Type B pancreatic cell (in vitro differentiated cells): ENCODE measurements around the gene IDH2. TPM values are rescaled to one million over a fixed set of nuclear protein-coding genes. Genes with fewer than 3 reads are reported as not detected.

Experiments
- DNase-seq: peaks from one replicate; pipeline ENCODE4 v3.0.0; 2021; ENCODE audit warnings: mixed read lengths; ENCODE audit not compliant: unreplicated experiment; ENCODE audit errors: extremely low spot score
- H3K27ac Mint-ChIP-seq: 2 replicates; pipeline ENCODE4 v1.8.0; 2021; ENCODE audit warnings: mild to moderate bottlenecking, mixed read lengths
- H3K27me3 Mint-ChIP-seq: 2 replicates; pipeline ENCODE4 v1.8.0; 2021; ENCODE audit warnings: mixed read lengths
- H3K36me3 Mint-ChIP-seq: 2 replicates; pipeline ENCODE4 v1.8.0; 2021; ENCODE audit warnings: mixed read lengths
- H3K4me1 Mint-ChIP-seq: one replicate; pipeline ENCODE4 v1.8.0; 2021; ENCODE audit warnings: mixed read lengths; ENCODE audit not compliant: unreplicated experiment
- H3K4me3 Mint-ChIP-seq: 2 replicates; pipeline ENCODE4 v1.8.0; 2021; ENCODE audit warnings: mild to moderate bottlenecking, mixed read lengths
- H3K9me3 Mint-ChIP-seq: 2 replicates; pipeline ENCODE4 v1.8.0; 2021; ENCODE audit warnings: mixed read lengths
- total RNA-seq: library from RNA; stranded (reverse); gene quantifications from 2 replicates; pipeline ENCODE4 v1.2.1, GENCODE V29; 2021; ENCODE audit warnings: low replicate concordance
- TF ChIP-seq, protein P1 (sequence below): fragments of 200-600 bp; sonication (generic); conservative IDR thresholded peaks from 2 replicates; pipeline ENCODE4 v1.5.0; 2021; ENCODE audit warnings: antibody characterized with exemption, mild to moderate bottlenecking

IDH2 gene
- total RNA-seq, 1 donor from 2014 or later: 225 TPM

DNA sequence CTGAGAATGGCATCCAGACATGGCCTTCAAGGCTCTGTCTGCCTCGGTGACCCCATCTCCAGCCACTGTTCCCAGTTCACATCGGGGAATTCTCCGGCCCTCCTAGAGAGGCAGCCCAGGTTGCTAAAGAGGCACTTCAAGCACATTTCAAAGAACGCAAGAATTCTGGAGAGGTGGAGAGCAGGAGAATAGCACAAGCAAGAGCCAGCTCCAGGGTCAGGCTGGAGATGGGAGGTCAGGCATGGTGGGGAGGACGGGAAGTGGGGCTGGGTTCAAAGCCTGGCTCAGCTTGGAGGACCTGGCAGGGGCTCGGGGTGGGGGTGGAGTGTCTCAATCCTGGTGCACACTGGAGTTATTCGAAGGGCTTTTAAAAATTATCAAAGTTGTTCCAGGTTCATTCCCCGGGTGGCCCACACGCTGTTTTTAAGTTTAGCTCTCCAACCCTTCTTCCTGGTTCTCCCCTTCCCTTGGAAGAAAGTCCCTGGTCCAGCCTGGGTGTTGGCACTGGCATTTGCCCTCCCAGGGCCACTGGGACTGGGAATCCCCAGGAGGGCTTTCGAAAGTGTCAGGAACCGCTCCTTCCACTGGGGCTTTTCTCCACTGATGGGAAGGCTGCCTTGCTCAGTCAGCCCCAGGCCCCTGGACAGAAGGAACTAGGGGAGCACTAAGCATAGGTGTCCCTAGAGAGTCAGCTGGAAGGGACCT lies 65.3 kb downstream of the IDH2 start:
- no peaks in the 10 kb centered on the region for H3K27me3 Mint-ChIP-seq
- TF ChIP-seq, protein P1, sequence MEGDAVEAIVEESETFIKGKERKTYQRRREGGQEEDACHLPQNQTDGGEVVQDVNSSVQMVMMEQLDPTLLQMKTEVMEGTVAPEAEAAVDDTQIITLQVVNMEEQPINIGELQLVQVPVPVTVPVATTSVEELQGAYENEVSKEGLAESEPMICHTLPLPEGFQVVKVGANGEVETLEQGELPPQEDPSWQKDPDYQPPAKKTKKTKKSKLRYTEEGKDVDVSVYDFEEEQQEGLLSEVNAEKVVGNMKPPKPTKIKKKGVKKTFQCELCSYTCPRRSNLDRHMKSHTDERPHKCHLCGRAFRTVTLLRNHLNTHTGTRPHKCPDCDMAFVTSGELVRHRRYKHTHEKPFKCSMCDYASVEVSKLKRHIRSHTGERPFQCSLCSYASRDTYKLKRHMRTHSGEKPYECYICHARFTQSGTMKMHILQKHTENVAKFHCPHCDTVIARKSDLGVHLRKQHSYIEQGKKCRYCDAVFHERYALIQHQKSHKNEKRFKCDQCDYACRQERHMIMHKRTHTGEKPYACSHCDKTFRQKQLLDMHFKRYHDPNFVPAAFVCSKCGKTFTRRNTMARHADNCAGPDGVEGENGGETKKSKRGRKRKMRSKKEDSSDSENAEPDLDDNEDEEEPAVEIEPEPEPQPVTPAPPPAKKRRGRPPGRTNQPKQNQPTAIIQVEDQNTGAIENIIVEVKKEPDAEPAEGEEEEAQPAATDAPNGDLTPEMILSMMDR: no peak
- no peak for DNase-seq
- H3K36me3 Mint-ChIP-seq: no peaks in the 10 kb centered on the region
- H3K27ac Mint-ChIP-seq: peak overlapping the region; percentile 90
- peak overlapping the region; percentile 22 for H3K4me3 Mint-ChIP-seq
- H3K4me1 Mint-ChIP-seq: peaks cover 70% of the 10 kb centered on the region
- no peaks in the 10 kb centered on the region for H3K9me3 Mint-ChIP-seq

DNA sequence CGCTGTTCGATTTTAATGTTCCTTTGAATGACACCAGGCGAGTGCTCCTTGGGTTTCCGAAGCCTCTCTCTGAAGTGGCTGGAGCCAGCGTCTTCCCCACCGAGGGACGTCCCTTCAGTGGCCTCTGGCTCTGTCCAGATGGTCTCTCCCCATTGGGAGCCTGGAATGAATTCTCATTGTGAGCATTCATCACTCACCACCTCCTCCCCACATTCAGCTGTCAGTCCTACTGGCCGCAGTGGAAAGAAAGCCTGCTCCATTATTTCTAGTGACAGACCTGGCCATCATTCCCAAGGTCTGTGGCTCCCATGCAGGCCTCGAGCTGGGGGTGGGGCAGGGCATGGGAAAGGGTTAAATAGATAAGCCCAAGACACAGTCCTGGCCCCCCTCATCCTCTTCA lies 65.9 kb downstream of the IDH2 start:
- H3K9me3 Mint-ChIP-seq: no peaks in the 10 kb centered on the region
- no peaks in the 10 kb centered on the region for H3K27me3 Mint-ChIP-seq
- DNase-seq: no peak
- peaks cover 70% of the 10 kb centered on the region for H3K4me1 Mint-ChIP-seq
- no peaks in the 10 kb centered on the region for H3K36me3 Mint-ChIP-seq
- H3K4me3 Mint-ChIP-seq: peak overlapping the region; percentile 49
- H3K27ac Mint-ChIP-seq: peak overlapping the region; percentile 90
- TF ChIP-seq, protein P1: no peak

DNA sequence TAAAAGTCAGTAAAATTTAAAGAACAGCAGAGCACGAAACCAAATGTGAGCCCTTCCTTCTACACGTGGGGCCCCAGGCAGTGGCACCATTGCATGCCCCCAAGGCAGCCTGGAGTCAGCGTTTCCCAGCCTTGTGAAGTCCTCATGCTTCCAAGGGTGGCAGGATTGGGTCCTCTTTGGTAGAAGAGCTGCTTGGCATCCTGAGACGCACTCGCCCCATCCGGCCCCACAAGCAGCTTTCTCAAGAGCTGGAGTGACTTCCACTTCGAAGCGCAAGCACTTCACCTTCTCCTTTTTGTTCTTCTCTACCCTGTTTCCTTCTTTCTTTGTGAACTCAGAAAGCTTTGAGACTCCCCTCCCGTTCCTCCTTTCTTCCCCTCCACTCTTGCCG lies 66.4 kb downstream of the IDH2 start:
- peaks cover 71% of the 10 kb centered on the region for H3K4me1 Mint-ChIP-seq
- H3K9me3 Mint-ChIP-seq: no peaks in the 10 kb centered on the region
- no peak for DNase-seq
- TF ChIP-seq, protein P1: no peak
- H3K4me3 Mint-ChIP-seq: peak overlapping the region; percentile 65
- H3K27me3 Mint-ChIP-seq: no peaks in the 10 kb centered on the region
- H3K36me3 Mint-ChIP-seq: no peaks in the 10 kb centered on the region
- peak overlapping the region; percentile 90 for H3K27ac Mint-ChIP-seq

DNA sequence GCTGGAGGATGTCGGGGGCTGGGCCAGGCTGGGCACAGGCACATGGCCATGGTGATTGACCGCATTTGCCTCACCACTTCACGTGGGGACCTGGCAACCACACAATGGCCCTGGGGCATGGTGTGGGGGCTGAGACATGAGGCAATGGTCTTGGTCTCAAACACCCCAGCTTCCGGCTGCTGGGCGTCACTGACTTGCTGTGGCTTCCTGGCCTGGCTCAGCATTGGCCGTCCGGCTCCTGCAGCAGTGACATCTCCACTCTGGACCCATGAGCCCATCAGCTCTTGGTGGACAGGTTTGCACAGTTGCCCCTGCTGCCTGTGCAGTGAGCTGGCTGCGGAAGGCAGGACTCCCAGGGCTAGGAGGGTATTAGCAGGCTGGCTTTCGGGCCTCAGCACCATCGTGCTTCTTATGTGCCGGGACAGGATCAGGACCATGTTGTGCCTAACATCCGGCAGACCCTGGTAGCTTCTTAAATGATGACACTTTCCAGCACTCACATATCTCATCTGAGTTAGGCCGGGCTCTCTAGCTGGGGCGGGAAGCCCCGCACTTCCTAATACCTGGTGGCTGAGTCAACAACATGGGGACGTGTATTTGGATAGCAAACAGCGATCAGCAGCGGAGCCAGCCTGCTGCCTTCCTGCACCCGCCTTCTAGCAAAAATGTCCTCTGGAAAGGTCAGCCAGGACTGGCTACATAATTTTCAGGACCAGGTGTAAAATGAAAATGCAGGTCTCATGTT lies 67.0 kb downstream of the IDH2 start:
- H3K27me3 Mint-ChIP-seq: no peaks in the 10 kb centered on the region
- peak overlapping the region; percentile 90 for H3K27ac Mint-ChIP-seq
- TF ChIP-seq, protein P1: no peak
- H3K36me3 Mint-ChIP-seq: no peaks in the 10 kb centered on the region
- no peak for DNase-seq
- H3K4me3 Mint-ChIP-seq: peak overlapping the region; percentile 65
- H3K9me3 Mint-ChIP-seq: no peaks in the 10 kb centered on the region
- peaks cover 65% of the 10 kb centered on the region for H3K4me1 Mint-ChIP-seq

DNA sequence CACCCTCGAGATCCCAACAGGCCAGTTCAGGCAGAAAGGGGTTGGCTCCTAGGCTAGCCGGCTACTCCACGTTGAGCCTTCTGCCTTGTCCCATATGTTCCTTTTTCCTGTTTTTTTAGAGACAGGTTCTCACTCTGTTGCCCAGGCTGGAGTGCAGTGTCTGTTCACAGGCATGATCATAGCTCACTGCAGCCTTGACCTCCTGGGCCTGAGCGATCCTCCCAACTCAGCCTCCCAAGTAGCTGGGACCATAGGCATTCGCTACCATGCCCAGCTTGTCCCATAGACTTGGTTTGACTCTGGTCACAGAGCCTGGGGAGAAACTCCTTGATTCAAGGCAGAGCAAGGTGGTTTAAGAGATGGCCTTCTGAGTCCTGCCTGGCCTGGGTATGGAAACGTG lies 68.8 kb downstream of the IDH2 start:
- DNase-seq: no peak

More for the DNA sequence above, 68.8 kb downstream of the IDH2 start:
- Mint-ChIP-seq H3K36me3 (peaks cover 3% of the 10 kb centered on the region), H3K9me3 (no peaks in the 10 kb centered on the region), H3K27me3 (no peaks in the 10 kb centered on the region), H3K4me1 (peaks cover 52% of the 10 kb centered on the region), H3K4me3 (no peak overlapping the region), H3K27ac (peak overlapping the region; percentile 90)
- TF ChIP-seq, protein P1: no peak

Other genes starting within 250 kb of the IDH2 start
- gene AP3S2, start 208.5 kb downstream of the IDH2 start, total RNA-seq: 22.9 and 32.2 TPM in 2 replicates
- gene ARPIN, start 189.5 kb downstream of the IDH2 start, total RNA-seq: 14.9 and 22.7 TPM in 2 replicates
- gene ZNF710, start 101.1 kb downstream of the IDH2 start, total RNA-seq: 34.7 and 47.2 TPM in 2 replicates
- 28.0 and 28.9 TPM in 2 replicates for gene SEMA4B, start 98.9 kb upstream of the IDH2 start, total RNA-seq
- gene CIB1, start 131.5 kb upstream of the IDH2 start, total RNA-seq: 31.6 and 36.8 TPM in 2 replicates
- 6.1 and 9.6 TPM in 2 replicates for gene GDPGP1, start 131.7 kb upstream of the IDH2 start, total RNA-seq
- gene TTLL13, start 147.1 kb upstream of the IDH2 start, total RNA-seq: 0.58 TPM in 1 of 2 replicates, not detected in the other
- gene NGRN, start 163.2 kb upstream of the IDH2 start, total RNA-seq: 79.2 and 103 TPM in 2 replicates
- 4.8 and 5.5 TPM in 2 replicates for gene ZNF774, start 249.8 kb upstream of the IDH2 start, total RNA-seq